Thyroid gland (tissue), 4 donors: ENCODE data around the gene NME3.

ENCODE experiments used
- CTCF ChIP-seq, 6 experiments: fragments of 200-600 bp in 3 of 6; fragments of 450-650 bp in 3 of 6; sonication (generic) in 3 of 6; IDR thresholded peaks; one replicate each; pipeline ENCODE4 v1.5.1; 2016 to 2019; ENCODE audit warnings: antibody characterized with exemption in 6 of 6, mild to moderate bottlenecking in 2 of 6, inconsistent platforms in 1 of 6, moderate library complexity in 1 of 6
- POLR2A ChIP-seq, 2 donors: fragments of 450-650 bp; IDR thresholded peaks; one replicate each; pipeline ENCODE4 v1.6.1; 2017; ENCODE audit warnings: antibody characterized with exemption in 2 of 2, mild to moderate bottlenecking in 2 of 2, moderate library complexity in 1 of 2

DNA sequence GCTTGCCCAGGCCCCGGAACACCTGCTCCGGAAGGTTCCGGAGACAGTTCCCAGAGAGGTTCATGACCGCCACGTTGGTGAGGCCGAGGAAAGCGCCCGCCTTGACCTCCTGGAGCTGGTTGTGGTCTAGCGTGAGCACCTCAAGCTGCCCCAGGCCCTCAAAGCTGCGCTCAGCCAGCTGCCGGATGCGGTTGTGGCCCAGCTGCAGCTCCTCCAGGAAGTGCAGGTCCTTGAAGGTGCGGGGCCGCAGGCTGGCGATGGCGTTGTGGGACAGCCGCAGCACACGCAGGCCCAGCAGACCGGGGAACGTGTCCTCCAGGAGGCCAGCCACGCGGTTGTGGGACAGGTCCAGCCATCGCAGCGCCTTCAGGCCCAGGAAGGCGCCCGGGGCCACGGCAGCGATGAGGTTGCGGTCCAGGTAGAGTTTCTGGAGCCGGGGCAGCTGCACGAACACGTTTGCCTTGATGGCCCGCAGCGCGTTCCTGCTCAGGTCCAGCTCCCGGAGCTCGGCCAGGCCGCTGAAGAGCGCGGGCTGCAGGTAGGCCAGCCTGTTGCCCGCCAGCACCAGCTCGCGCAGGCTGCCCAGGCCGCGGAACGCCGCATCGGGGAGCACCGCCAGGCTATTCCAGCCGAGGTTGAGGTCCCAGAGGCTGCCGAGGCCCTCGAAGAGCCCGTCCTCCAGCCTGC is 20.1 kb upstream of the NME3 start:
- TF ChIP-seq POLR2A (IDR thresholded peaks at IDR 0.05): no peak
- no peak for TF ChIP-seq CTCF (IDR thresholded peaks at IDR 0.05)
